CD4-positive, alpha-beta T cell (primary cell): Measurements from ENCODE around the gene CTNNA2. TPM values are rescaled to one million over a fixed set of nuclear protein-coding genes. Genes with fewer than 3 reads are reported as not detected.

ENCODE experiments used
- ATAC-seq: fragments of 200-7000 bp; cut with Tn5 transposase; one replicate; pipeline ENCODE4 v1.10.0; 2022; ENCODE audit warnings: mild to moderate bottlenecking; ENCODE audit not compliant: poor library complexity
- CTCF ChIA-PET: fragments of 350-600 bp; sonication (Branson Sonifier 250); formaldehyde crosslinking; loops from one replicate; lab custom pipeline; 2021; ENCODE audit warnings: antibody characterized with exemption, inconsistent platforms; lab: Charles Lee
- POLR2A ChIA-PET: fragments of 350-600 bp; sonication (Branson Sonifier 250); formaldehyde crosslinking; loops from one replicate; lab custom pipeline; 2021; ENCODE audit warnings: antibody characterized with exemption, inconsistent platforms; lab: Charles Lee
- DNase-seq, 14 experiments: peaks; one replicate each; pipeline ENCODE4 v3.0.0-alpha.2; 2013 to 2020; ENCODE audit warnings: mixed read lengths in 2 of 14
- H3K27ac ChIP-seq, 2 donors: one replicate each; pipeline versions ENCODE4 v1.5.1 to v1.7.0; 2013; ENCODE audit warnings: low read length in 2 of 2, low read depth in 1 of 2, mild to moderate bottlenecking in 1 of 2
- H3K27me3 ChIP-seq, 2 experiments: 1 replicate in 1 of 2; 2 replicates in 1 of 2; pipeline versions ENCODE4 v1.6.1 to v1.7.0; 2013; ENCODE audit warnings: low read length in 2 of 2, control low read depth in 1 of 2, mild to moderate bottlenecking in 1 of 2, moderate library complexity in 1 of 2; ENCODE audit not compliant: insufficient read depth in 2 of 2, control insufficient read depth in 1 of 2
- H3K36me3 ChIP-seq: one replicate; pipeline ENCODE4 v1.6.1; 2013; ENCODE audit warnings: low read length, control low read depth; ENCODE audit not compliant: insufficient read depth
- H3K4me1 ChIP-seq: one replicate; pipeline ENCODE4 v1.6.1; 2013; ENCODE audit warnings: low read length, control low read depth; ENCODE audit not compliant: insufficient read depth
- H3K4me3 ChIP-seq: one replicate; pipeline ENCODE4 v1.5.1; 2013; ENCODE audit warnings: mild to moderate bottlenecking, low read length, moderate library complexity
- H3K9me3 ChIP-seq, 2 experiments: 1 replicate in 1 of 2; 2 replicates in 1 of 2; pipeline versions ENCODE4 v1.6.1 to v1.7.0; 2013; ENCODE audit warnings: low read length in 2 of 2, mild to moderate bottlenecking in 2 of 2, control low read depth in 1 of 2, moderate library complexity in 1 of 2; ENCODE audit not compliant: control insufficient read depth in 1 of 2, insufficient read depth in 1 of 2
- H3K27ac Mint-ChIP-seq: one replicate; pipeline ENCODE4 v1.8.0; 2020; ENCODE audit warnings: mixed read lengths
- H3K27me3 Mint-ChIP-seq: one replicate; pipeline ENCODE4 v1.8.0; 2021; ENCODE audit warnings: mixed read lengths
- H3K36me3 Mint-ChIP-seq: one replicate; pipeline ENCODE4 v1.8.0; 2021; ENCODE audit warnings: low read depth, mixed read lengths
- H3K4me1 Mint-ChIP-seq: one replicate; pipeline ENCODE4 v1.8.0; 2021; ENCODE audit warnings: low read depth, mixed read lengths
- H3K4me3 Mint-ChIP-seq: one replicate; pipeline ENCODE4 v1.8.0; 2020; ENCODE audit warnings: mild to moderate bottlenecking, mixed read lengths
- H3K9me3 Mint-ChIP-seq: one replicate; pipeline ENCODE4 v1.8.0; 2020; ENCODE audit warnings: mixed read lengths
- intact Hi-C, 2 experiments: fragments of 100-400 bp; cut with DNase I in 1 of 2; cut with micrococcal nuclease in 1 of 2; formaldehyde crosslinking; loops; one replicate each; pipeline versions ENCODE4 v1.15.1 to v1.9.0; 2023 to 2025; cut with DNase I, micrococcal nuclease
- total RNA-seq, 174 experiments: library from RNA in 2 of 174; stranded (reverse) in 2 of 174; gene quantifications; one replicate each; pipeline ENCODE4 v1.2.3 and lab custom pipeline; 2021 to 2026
- TF ChIP-seq, protein P1 (sequence below): fragments of 200-600 bp; IDR thresholded peaks from one replicate; pipeline ENCODE4 v1.8.0; 2022; ENCODE audit warnings: antibody characterized with exemption, mild to moderate bottlenecking

CTNNA2 gene
- total RNA-seq, 2 experiments from 2014 or later = not detected

DNA sequence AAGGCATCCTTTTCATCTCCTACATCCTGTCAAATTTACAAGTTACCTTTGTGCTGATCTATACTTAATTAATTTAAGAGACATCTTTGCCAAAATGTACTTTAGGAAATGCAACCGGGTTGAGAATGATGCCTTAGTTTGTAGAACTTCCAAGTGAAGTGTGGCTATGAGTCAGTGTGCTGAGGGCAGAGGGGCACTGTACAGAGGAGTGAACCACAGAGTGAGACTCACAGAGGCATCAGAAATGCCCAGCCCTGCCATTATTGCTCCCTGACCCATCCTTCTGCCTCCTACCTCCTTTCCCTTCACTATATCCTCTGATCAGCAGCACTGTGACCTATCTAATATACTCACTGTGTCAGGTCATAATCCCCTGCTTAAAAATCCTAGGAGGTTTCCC is 471.6 kb downstream of the CTNNA2 start:
- Histone ChIP-seq H3K4me1 (no peaks in the 10 kb centered on the region), H3K36me3 (no peaks in the 10 kb centered on the region), H3K27me3 (no peaks in the 10 kb centered on the region), H3K9me3 (peaks cover 0 to 7% of the 10 kb centered on the region in 2 experiments), H3K27ac (no peak overlapping the region), H3K4me3 (no peak overlapping the region)
- TF ChIP-seq, protein P1, sequence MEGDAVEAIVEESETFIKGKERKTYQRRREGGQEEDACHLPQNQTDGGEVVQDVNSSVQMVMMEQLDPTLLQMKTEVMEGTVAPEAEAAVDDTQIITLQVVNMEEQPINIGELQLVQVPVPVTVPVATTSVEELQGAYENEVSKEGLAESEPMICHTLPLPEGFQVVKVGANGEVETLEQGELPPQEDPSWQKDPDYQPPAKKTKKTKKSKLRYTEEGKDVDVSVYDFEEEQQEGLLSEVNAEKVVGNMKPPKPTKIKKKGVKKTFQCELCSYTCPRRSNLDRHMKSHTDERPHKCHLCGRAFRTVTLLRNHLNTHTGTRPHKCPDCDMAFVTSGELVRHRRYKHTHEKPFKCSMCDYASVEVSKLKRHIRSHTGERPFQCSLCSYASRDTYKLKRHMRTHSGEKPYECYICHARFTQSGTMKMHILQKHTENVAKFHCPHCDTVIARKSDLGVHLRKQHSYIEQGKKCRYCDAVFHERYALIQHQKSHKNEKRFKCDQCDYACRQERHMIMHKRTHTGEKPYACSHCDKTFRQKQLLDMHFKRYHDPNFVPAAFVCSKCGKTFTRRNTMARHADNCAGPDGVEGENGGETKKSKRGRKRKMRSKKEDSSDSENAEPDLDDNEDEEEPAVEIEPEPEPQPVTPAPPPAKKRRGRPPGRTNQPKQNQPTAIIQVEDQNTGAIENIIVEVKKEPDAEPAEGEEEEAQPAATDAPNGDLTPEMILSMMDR = no peak
- DNase-seq (no peak), ATAC-seq (no peak)
- H3K36me3 Mint-ChIP-seq = no peaks in the 10 kb centered on the region
- no peaks in the 10 kb centered on the region for H3K9me3 Mint-ChIP-seq
- H3K4me3 Mint-ChIP-seq = no peak overlapping the region
- H3K27me3 Mint-ChIP-seq = no peaks in the 10 kb centered on the region
- ChIA-PET POLR2A (no interaction called here), CTCF (no interaction called here)
- H3K4me1 Mint-ChIP-seq = no peaks in the 10 kb centered on the region
- H3K27ac Mint-ChIP-seq = no peak overlapping the region
- intact Hi-C loops = no loop called here

- TF ChIP-seq, protein P1 = no peak
- Histone ChIP-seq H3K4me1 (no peaks in the 10 kb centered on the region), H3K9me3 (peaks cover 0 to 7% of the 10 kb centered on the region in 2 experiments), H3K4me3 (no peak overlapping the region), H3K27ac (no peak overlapping the region), H3K27me3 (no peaks in the 10 kb centered on the region), H3K36me3 (no peaks in the 10 kb centered on the region)
- ATAC-seq = no peak
- intact Hi-C loops = no loop called here
- Mint-ChIP-seq H3K9me3 (peaks cover 4% of the 10 kb centered on the region), H3K36me3 (no peaks in the 10 kb centered on the region), H3K4me3 (no peak overlapping the region), H3K27me3 (no peaks in the 10 kb centered on the region), H3K27ac (no peak overlapping the region), H3K4me1 (no peaks in the 10 kb centered on the region)
- DNase-seq = no peak
- POLR2A ChIA-PET = no interaction called here
- CTCF ChIA-PET = no interaction called here
Measured at GRCh38 chr2:79985145-79985544, 472.3 kb downstream of the CTNNA2 start.

DNA sequence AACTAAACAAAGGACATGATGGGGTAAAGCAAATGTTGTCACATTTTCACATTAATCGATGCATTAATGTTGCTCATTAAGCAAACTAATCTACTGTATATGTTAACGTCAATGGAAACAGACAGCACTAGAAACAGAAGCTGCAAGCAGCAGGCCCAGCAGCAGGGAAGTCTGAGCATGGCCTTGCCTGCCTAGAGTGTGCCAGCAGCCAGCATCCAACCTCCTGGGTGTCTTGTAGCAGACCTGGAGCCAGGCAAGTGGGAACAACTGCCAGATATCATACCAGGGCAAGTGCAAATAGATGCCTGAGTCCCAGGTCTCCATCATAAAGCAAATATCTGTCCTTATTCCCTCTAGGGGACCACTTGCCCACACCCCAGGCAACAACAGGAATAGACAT is 472.7 kb downstream of the CTNNA2 start:
- Histone ChIP-seq H3K27me3 (no peaks in the 10 kb centered on the region), H3K4me3 (no peak overlapping the region), H3K36me3 (no peaks in the 10 kb centered on the region), H3K27ac (no peak overlapping the region), H3K9me3 (peaks cover 0 to 7% of the 10 kb centered on the region in 2 experiments), H3K4me1 (no peaks in the 10 kb centered on the region)
- DNase-seq = no peak
- H3K36me3 Mint-ChIP-seq = no peaks in the 10 kb centered on the region
- ChIA-PET POLR2A (interaction anchor here (0.5 kb wide), 1 partner anchor 78 kb away, joined by 3 read pairs; no protein-coding TSS in a partner anchor), CTCF (no interaction called here)
- TF ChIP-seq, protein P1 = no peak
- ATAC-seq = no peak
- H3K4me3 Mint-ChIP-seq = no peak overlapping the region
- no peaks in the 10 kb centered on the region for H3K27me3 Mint-ChIP-seq
- intact Hi-C loops = no loop called here
- H3K4me1 Mint-ChIP-seq = no peaks in the 10 kb centered on the region
- H3K27ac Mint-ChIP-seq = no peak overlapping the region
- H3K9me3 Mint-ChIP-seq = peaks cover 4% of the 10 kb centered on the region
